Loucy (cell line): ENCODE data around the gene APELA.
A peak's percentile ranks its signal among the peaks of the same experiment; 100 is the strongest.

Experiments used
- H2AFZ ChIP-seq: fragments of 200-600 bp; sonication (generic); 2 replicates; pipeline ENCODE4 v1.6.0; 2016; ENCODE audit warnings: antibody characterized with exemption, mild to moderate bottlenecking, low read length, moderate library complexity
- H3F3A ChIP-seq: fragments of 200-600 bp; 2 replicates; pipeline ENCODE4 v1.6.0; 2016; ENCODE audit warnings: antibody characterized with exemption, low read depth, mild to moderate bottlenecking
- H3K27me3 ChIP-seq: fragments of 200-600 bp; sonication (generic); 2 replicates; pipeline ENCODE4 v1.6.1; 2014; ENCODE audit warnings: low read length, mild to moderate bottlenecking; ENCODE audit not compliant: insufficient read depth, poor library complexity, severe bottlenecking
- H3K36me3 ChIP-seq: fragments of 200-600 bp; sonication (generic); 2 replicates; pipeline ENCODE4 v1.6.1; 2016; ENCODE audit warnings: low read length; ENCODE audit not compliant: insufficient read depth
- H3K4me1 ChIP-seq: fragments of 200-600 bp; sonication (generic); 2 replicates; pipeline ENCODE4 v1.5.1; 2014; ENCODE audit warnings: low read length, mild to moderate bottlenecking; ENCODE audit not compliant: insufficient read depth, poor library complexity, severe bottlenecking
- H3K4me2 ChIP-seq: fragments of 200-600 bp; sonication (generic); 2 replicates; pipeline ENCODE4 v1.6.0; 2014; ENCODE audit warnings: antibody characterized with exemption, low read length, low read depth, mild to moderate bottlenecking; ENCODE audit not compliant: poor library complexity, severe bottlenecking
- H3K4me3 ChIP-seq: fragments of 200-600 bp; sonication (generic); 2 replicates; pipeline ENCODE4 v1.5.1; 2014; ENCODE audit warnings: low read length, mild to moderate bottlenecking, mixed read lengths; ENCODE audit not compliant: poor library complexity, severe bottlenecking
- H3K79me2 ChIP-seq: fragments of 200-600 bp; sonication (generic); 2 replicates; pipeline ENCODE4 v1.6.1; 2014; ENCODE audit warnings: low read length; ENCODE audit not compliant: insufficient read depth
- H3K9ac ChIP-seq: fragments of 200-600 bp; sonication (generic); 2 replicates; pipeline ENCODE4 v1.6.0; 2014; ENCODE audit warnings: mild to moderate bottlenecking, low read depth, low read length, moderate library complexity; ENCODE audit not compliant: poor library complexity, severe bottlenecking
- H3K9me2 ChIP-seq: fragments of 200-600 bp; sonication (generic); replicated peaks from 2 replicates; pipeline ENCODE4 v1.6.1; 2016; ENCODE audit warnings: low read depth, low read length, mixed read lengths
- H3K9me3 ChIP-seq: fragments of 200-600 bp; sonication (generic); 2 replicates; pipeline ENCODE4 v1.6.1; 2014; ENCODE audit warnings: mild to moderate bottlenecking, antibody characterized with exemption, low read length, low read depth; ENCODE audit not compliant: insufficient read depth
- H4K20me1 ChIP-seq: fragments of 200-600 bp; sonication (generic); 2 replicates; pipeline ENCODE4 v1.6.0; 2014; ENCODE audit warnings: antibody characterized with exemption, low read length, mild to moderate bottlenecking; ENCODE audit not compliant: insufficient read depth, poor library complexity, severe bottlenecking
- EZH2phosphoT487 ChIP-seq: fragments of 200-600 bp; IDR thresholded peaks from 2 replicates; pipeline ENCODE4 v1.6.1; 2018; ENCODE audit warnings: antibody characterized with exemption, mild to moderate bottlenecking, moderate library complexity, borderline replicate concordance
- TF ChIP-seq, protein P1 (sequence below): fragments of 200-600 bp; sonication (generic); conservative IDR thresholded peaks from 2 replicates; pipeline ENCODE4 v1.5.1; 2014; ENCODE audit warnings: mild to moderate bottlenecking, antibody characterized with exemption, low read length

APELA gene

GRCh38 chr4:164937576-164938270 lies 60.7 kb downstream of the APELA start:
- no peak overlapping the region for H2AFZ ChIP-seq
- H4K20me1 ChIP-seq, result no peaks in the 10 kb centered on the region
- H3K9me2 ChIP-seq, result no peaks in the 10 kb centered on the region
- TF ChIP-seq, protein P1, sequence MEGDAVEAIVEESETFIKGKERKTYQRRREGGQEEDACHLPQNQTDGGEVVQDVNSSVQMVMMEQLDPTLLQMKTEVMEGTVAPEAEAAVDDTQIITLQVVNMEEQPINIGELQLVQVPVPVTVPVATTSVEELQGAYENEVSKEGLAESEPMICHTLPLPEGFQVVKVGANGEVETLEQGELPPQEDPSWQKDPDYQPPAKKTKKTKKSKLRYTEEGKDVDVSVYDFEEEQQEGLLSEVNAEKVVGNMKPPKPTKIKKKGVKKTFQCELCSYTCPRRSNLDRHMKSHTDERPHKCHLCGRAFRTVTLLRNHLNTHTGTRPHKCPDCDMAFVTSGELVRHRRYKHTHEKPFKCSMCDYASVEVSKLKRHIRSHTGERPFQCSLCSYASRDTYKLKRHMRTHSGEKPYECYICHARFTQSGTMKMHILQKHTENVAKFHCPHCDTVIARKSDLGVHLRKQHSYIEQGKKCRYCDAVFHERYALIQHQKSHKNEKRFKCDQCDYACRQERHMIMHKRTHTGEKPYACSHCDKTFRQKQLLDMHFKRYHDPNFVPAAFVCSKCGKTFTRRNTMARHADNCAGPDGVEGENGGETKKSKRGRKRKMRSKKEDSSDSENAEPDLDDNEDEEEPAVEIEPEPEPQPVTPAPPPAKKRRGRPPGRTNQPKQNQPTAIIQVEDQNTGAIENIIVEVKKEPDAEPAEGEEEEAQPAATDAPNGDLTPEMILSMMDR, result peak; percentile 29; the same call in 1 of the 2 replicates
- TF ChIP-seq EZH2phosphoT487, result no peak
- H3K79me2 ChIP-seq, result no peaks in the 10 kb centered on the region
- no peaks in the 10 kb centered on the region for H3K4me1 ChIP-seq
- no peaks in the 10 kb centered on the region for H3K36me3 ChIP-seq
- H3K4me2 ChIP-seq, result no peak overlapping the region
- no peak overlapping the region for H3K9ac ChIP-seq
- no peak overlapping the region for H3K4me3 ChIP-seq
- no peaks in the 10 kb centered on the region for H3K9me3 ChIP-seq
- no peaks in the 10 kb centered on the region for H3F3A ChIP-seq
- H3K27me3 ChIP-seq, result no peaks in the 10 kb centered on the region

GRCh38 chr4:164943192-164943591 lies 66.2 kb downstream of the APELA start:
- Histone ChIP-seq H2AFZ (no peak overlapping the region), H3K4me3 (no peak overlapping the region), H3K36me3 (no peaks in the 10 kb centered on the region), H3K9me2 (no peaks in the 10 kb centered on the region), H3F3A (no peaks in the 10 kb centered on the region), H3K4me1 (no peaks in the 10 kb centered on the region), H3K9ac (no peak overlapping the region), H3K27me3 (no peaks in the 10 kb centered on the region), H4K20me1 (no peaks in the 10 kb centered on the region), H3K9me3 (no peaks in the 10 kb centered on the region; the same call in 1 of the 2 replicates), H3K79me2 (no peaks in the 10 kb centered on the region), H3K4me2 (no peak overlapping the region)
- TF ChIP-seq, protein P1, result no peak
- TF ChIP-seq EZH2phosphoT487, result no peak

DNA sequence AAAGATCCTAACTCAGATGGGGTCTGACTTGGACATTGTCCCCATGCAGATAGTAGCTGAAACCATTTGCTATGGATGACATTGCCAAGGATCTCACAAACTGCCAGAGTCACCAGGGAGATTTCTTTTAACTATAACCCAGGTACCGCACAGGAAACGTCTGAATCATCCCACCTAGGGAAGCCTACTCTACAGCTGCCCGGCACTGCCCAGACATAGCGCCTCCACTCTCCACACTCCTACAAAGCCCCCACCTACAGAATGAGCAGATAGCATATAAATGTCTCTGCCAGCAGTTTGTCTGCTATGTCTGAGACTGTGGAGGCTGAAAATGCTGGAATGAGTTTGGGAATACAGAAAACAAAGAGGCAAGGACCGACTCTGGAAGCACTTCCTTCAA lies 68.2 kb downstream of the APELA start:
- no peak overlapping the region for H3K4me2 ChIP-seq
- TF ChIP-seq EZH2phosphoT487, result no peak
- TF ChIP-seq, protein P1, result no peak
- H3K36me3 ChIP-seq, result no peaks in the 10 kb centered on the region
- H3K27me3 ChIP-seq, result no peaks in the 10 kb centered on the region
- H3K9ac ChIP-seq, result no peak overlapping the region
- H4K20me1 ChIP-seq, result no peaks in the 10 kb centered on the region
- no peak overlapping the region for H3K4me3 ChIP-seq
- H3F3A ChIP-seq, result no peaks in the 10 kb centered on the region
- H3K9me2 ChIP-seq, result no peaks in the 10 kb centered on the region
- no peak overlapping the region for H2AFZ ChIP-seq
- H3K9me3 ChIP-seq, result no peaks in the 10 kb centered on the region; the same call in 1 of the 2 replicates
- H3K79me2 ChIP-seq, result no peaks in the 10 kb centered on the region
- no peaks in the 10 kb centered on the region for H3K4me1 ChIP-seq
